ENCODE measurements around the gene ERFL.

DNA sequence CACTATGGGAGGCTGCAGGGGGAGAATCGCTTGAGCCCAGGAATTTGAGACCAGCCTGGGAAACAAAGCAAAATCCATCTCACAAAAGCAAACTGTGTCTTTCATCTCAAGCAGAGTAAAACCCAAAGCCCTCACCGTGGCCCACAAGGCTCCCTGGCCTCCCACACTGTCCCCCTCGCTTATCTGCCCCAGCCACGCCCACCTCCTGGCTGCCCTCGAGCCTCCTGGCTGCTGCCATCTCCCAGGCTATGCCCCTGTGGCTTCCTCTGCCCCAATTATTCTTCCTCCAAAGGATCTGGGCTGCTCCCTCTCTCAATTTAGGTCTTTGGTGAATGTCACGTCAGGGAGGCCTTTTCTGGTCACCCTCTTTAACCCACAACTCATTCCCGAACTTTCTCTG lies 27.3 kb upstream of the ERFL start:
- no peak for TF ChIP-seq EZH2 (IDR thresholded peaks at IDR 0.05; ENCODE audit: low read depth, unreplicated experiment)
- TF ChIP-seq, protein P1, sequence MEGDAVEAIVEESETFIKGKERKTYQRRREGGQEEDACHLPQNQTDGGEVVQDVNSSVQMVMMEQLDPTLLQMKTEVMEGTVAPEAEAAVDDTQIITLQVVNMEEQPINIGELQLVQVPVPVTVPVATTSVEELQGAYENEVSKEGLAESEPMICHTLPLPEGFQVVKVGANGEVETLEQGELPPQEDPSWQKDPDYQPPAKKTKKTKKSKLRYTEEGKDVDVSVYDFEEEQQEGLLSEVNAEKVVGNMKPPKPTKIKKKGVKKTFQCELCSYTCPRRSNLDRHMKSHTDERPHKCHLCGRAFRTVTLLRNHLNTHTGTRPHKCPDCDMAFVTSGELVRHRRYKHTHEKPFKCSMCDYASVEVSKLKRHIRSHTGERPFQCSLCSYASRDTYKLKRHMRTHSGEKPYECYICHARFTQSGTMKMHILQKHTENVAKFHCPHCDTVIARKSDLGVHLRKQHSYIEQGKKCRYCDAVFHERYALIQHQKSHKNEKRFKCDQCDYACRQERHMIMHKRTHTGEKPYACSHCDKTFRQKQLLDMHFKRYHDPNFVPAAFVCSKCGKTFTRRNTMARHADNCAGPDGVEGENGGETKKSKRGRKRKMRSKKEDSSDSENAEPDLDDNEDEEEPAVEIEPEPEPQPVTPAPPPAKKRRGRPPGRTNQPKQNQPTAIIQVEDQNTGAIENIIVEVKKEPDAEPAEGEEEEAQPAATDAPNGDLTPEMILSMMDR (conservative IDR thresholded peaks at IDR 0.05; ENCODE audit: low read depth in 2 of 2): no peak
- TF ChIP-seq, protein P2, sequence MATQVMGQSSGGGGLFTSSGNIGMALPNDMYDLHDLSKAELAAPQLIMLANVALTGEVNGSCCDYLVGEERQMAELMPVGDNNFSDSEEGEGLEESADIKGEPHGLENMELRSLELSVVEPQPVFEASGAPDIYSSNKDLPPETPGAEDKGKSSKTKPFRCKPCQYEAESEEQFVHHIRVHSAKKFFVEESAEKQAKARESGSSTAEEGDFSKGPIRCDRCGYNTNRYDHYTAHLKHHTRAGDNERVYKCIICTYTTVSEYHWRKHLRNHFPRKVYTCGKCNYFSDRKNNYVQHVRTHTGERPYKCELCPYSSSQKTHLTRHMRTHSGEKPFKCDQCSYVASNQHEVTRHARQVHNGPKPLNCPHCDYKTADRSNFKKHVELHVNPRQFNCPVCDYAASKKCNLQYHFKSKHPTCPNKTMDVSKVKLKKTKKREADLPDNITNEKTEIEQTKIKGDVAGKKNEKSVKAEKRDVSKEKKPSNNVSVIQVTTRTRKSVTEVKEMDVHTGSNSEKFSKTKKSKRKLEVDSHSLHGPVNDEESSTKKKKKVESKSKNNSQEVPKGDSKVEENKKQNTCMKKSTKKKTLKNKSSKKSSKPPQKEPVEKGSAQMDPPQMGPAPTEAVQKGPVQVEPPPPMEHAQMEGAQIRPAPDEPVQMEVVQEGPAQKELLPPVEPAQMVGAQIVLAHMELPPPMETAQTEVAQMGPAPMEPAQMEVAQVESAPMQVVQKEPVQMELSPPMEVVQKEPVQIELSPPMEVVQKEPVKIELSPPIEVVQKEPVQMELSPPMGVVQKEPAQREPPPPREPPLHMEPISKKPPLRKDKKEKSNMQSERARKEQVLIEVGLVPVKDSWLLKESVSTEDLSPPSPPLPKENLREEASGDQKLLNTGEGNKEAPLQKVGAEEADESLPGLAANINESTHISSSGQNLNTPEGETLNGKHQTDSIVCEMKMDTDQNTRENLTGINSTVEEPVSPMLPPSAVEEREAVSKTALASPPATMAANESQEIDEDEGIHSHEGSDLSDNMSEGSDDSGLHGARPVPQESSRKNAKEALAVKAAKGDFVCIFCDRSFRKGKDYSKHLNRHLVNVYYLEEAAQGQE (IDR thresholded peaks at IDR 0.05; ENCODE audit: unreplicated experiment): no peak

All from GM23338 (cell line).